Stimulated activated CD4-positive, alpha-beta T cell treated with anti-CD3 and anti-CD28 coated beads, Interleukin-15, amount 100 ng/mL, for 1 hour (primary cell): Measurements from ENCODE around the gene MARCHF9.
"Not testable (repeated sequence)": the region's sequence is repeated elsewhere in the genome, so short reads cannot be mapped to it uniquely, and the experiment has no call there.

Experiments used
- DNase-seq, 2 donors: peaks; one replicate each; pipeline ENCODE4 v3.0.0-alpha.2; 2020; ENCODE audit warnings: low read depth in 1 of 2, low spot score in 1 of 2

The MARCHF9 gene, protein sequence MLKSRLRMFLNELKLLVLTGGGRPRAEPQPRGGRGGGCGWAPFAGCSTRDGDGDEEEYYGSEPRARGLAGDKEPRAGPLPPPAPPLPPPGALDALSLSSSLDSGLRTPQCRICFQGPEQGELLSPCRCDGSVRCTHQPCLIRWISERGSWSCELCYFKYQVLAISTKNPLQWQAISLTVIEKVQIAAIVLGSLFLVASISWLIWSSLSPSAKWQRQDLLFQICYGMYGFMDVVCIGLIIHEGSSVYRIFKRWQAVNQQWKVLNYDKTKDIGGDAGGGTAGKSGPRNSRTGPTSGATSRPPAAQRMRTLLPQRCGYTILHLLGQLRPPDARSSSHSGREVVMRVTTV

DNA sequence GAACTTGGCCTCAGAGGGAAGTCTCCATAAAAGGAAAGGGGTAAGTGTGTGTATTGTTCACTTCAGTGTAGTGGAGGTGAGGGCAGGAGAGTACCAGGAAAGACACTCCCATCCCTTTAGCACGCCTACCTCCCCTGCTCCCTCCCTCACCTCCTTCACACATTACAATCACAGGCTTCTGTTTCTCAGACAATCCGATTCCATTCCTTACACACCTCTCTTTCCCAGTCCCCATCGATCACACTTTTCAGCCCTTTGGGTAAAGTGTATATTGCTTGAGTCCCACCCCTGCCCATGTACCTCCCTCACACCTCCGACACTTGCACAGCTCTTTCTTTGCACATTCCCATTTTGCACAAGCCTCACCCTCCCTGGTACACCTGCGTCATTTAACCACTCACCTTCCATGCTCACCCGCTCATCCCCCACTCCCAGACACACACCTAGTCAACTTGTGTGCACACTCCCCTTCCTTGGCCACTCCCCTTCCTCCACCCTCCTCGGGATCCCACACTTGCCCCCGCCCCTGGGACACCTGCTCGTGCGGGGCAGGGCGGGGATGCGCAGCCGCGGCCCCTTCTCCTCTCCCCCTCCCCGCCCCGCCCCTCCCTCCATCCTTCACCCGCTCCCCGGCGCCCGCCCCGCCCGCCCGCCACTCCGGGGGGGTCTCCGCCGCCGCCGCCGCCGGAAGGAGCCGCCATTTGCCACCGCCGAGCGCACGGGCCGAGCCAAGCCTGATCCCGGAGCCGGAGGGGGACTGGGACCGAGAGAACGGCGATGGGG is at the start of gene MARCHF9:
Gene MARCHF9 (plus strand): TSS at position 693 of the 783 bp plus-strand sequence. CDS start 426 bp downstream, outside the sequence.
- DNase-seq: peak; percentile 62 to 67

DNA sequence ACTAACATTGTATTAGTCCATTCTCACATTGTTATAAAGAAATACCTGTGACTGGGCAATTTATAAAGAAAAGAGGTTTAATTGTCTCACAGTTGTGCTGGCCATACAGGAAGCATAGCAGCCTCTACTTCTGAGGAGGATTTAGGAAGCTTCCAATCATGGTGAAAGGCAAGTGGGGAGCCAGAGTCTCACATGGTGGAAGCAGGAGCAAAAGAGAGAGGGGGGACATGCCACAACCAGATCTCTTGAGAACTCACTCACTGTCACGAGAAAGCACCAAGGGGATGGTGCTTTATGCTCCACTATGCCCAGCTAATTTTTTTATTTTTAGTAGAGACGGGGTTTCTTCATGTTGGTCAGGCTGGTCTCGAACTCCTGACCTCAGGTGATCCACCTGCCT is 47.7 kb upstream of the MARCHF9 start:
- DNase-seq: no peak

DNA sequence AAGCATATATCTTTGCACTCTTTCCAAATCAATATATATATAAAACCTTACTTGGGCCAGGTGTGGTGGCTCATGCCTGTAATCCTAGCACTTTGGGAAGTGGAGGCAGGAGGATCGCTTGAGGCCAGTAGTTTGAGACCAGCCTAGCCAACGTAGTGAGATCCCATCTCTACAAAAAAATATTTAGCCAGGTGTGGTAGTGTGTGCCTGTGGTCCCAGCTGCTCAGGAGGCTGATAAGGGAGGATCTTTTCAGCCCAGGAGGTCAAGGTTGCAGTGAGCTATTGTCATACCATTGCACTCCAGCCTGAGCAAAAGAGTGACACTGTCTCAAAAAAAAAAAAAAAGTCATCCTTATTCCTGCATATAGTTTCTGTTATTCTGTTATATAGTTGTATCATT is 46.6 kb upstream of the MARCHF9 start:
- DNase-seq: no peak

DNA sequence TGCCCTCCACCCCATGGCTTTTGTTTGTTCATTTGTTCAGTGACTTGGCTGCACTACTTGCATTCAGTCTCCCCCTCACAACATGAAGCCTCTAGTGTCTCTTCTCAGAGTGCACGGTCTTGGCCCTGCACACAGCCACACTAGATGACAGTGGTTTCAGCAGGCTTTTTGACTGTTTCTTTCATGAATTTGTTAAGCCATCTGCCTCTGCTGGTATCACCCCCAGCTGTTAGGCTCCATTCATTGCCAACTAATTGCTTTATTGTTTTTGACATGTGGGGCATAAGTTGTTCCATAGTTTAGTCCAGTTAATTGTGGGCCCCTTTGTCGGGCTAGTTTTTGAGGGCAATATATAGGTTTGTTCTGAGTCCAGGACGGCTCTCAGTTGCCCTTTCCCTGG is 42.2 kb upstream of the MARCHF9 start:
- no peak for DNase-seq

DNA sequence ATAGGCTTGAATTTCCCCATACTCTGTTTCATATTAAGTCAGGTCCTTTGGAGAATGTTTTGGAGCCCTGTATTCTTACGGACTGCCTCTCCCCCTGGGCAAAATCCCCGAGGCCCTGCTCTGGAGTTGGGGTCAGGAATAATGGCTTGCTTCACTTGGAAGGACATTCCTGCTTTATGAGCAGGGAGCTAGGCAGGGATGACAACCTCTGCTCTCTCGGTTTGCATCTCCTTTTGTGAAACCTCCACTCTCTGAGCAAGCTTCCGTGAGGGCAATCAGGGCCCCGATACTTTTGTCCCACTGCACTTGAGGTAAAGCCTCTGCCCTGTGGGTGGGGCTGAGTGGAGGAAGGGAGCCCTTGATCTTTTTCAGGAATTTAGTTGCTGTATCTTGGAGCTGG is 41.7 kb upstream of the MARCHF9 start:
- DNase-seq: no peak

DNA sequence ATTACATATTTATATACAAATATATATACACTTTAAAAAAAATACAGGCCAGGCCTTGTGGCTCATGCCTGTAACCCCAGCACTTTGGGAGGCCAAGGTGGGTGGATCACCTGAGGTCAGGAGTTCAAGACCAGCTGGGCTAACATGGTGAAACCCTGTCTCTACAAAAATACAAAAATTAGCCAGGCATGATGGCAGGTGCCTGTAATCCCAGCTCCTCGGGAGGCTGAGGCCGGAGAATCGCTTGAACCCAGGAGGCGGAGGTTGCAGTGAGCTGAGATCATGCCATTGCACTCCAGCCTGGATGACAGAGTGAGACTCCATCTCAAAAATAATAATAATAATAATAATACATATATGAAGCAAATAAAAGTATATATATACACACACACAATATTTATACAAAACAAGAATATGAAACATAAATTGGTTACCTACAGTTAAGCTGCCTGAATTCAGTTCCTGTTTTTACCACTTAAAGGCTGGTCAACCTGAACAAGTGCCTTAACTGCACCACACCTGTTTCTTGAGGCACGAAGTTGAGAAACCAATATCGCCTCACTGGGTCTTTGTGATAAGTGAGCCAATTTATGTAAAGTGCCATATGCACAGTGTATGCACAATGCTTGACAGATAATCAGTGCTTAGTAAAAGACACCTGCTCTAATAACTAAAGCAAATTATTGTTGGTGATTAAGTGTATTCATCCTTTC is 39.7 kb upstream of the MARCHF9 start:
- not testable (repeated sequence) for DNase-seq

DNA sequence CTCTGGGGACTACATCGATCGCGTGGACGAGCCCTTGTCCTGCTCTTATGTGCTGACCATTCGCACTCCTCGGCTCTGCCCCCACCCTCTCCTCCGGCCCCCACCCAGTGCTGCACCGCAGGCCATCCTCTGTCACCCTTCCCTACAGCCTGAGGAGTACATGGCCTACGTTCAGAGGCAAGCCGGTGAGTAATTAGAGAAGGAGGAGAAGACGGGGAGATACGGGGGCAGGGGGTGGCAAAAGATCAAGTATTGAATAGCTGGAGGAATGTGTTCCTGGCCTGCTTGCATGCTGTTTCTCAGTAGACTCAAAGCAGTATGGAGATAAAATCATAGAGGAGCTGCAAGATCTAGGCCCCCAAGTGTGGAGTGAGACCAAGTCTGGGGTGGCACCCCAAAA is 39.1 kb upstream of the MARCHF9 start:
- DNase-seq: no peak

DNA sequence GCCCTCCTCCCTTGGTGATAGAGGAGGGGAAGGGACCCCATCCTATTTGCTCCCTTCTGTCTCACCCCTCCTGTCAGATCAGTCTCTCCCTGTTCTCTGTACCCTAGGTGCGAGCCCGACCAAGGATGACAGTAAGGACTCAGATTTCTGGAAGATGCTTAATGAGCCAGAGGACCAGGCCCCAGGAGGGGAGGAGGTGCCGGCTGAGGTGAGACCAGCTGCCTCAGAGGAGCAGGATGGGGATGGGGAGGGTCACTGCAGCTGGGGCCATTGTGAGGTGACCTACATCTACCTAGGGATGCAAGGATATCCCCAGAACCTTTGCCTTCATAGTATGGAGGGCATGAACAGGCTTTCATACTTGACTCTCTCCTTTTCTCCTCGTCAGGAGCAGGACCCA is 38.6 kb upstream of the MARCHF9 start:
- no peak for DNase-seq

DNA sequence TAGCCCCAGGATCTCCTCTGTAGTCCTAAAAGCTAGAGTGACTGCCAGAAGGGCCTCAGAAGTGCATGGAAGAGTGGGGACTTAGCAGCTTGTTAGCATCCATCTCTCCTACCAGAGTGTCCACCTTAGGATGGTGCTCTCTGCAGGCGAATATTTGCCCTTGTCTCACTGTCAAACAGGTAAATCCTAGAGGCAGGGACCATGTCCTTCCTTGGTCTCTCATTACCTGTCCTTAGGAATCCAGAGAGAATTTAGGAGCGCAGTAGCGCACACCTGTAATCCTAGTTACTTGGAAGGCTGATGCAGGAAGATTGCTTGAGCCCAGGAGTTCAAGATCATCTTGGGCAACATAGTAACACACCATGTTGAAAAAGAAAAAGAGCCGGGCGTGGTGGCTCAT is 37.8 kb upstream of the MARCHF9 start:
- DNase-seq: no peak

DNA sequence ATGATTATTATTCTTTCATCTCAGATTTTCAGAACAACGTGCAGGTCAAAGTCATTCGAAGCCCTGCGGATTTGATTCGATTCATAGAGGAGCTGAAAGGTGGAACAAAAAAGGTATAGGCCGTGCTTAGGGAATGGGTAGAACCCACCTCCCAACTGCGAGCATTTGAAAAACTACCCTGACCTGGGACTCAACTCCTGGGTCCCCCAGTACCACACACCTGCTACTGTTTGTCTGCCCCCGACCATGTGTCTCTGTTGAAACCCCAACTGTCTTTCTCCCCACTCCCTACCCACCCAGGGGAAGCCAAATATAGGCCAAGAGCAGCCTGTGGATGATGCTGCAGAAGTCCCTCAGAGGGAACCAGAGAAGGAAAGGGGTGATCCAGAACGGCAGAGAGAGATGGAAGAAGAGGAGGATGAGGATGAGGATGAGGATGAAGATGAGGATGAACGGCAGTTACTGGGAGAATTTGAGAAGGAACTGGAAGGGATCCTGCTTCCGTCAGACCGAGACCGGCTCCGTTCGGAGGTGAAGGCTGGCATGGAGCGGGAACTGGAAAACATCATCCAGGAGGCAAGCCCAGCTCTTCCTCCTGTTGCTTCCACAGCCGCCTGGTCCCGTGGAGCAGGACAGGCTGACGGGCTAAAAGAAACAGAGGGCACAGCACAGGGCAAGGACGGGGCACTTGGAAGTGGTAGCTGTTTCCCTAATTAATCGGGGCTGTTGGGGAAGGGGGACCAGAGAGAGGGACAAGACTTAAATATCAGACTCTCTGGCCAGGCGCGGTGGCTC is 36.9 kb upstream of the MARCHF9 start:
- DNase-seq: no peak

DNA sequence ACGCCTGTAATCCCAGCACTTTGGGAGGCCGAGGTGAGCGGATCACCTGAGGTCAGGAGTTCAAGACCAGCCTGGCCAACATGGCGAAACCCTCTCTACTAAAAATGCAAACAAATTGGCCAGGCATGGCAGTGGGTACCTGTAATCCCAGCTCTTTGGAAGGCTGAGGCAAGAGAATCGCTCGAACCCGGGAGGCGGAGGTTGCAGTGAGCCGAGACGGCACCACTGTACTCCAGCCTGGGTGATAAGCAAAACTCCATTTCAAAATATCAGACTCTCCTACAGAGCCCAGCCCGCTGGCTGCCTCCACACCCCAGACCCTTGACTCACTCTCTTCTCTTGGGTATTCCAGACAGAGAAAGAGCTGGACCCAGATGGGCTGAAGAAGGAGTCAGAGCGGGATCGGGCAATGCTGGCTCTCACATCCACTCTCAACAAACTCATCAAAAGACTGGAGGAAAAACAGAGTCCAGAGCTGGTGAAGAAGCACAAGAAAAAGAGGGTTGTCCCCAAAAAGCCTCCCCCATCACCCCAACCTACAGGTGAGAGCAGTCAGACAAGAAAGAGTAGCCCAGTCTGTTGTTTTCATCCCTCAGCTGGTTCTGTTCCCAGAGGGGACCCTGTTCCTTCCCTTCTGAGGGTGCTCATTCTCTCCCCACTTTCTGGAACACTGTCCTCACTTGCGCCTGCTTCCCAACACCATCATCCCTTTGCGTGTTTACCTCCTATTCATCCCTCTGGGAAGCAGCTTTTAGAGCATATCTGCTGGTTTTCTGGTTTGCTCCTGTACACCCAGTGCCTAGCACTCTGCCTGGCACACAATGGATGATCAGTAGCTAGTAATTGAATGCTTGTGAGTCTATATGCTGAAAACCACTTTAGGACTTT is 36.0 kb upstream of the MARCHF9 start:
- DNase-seq: no peak

DNA sequence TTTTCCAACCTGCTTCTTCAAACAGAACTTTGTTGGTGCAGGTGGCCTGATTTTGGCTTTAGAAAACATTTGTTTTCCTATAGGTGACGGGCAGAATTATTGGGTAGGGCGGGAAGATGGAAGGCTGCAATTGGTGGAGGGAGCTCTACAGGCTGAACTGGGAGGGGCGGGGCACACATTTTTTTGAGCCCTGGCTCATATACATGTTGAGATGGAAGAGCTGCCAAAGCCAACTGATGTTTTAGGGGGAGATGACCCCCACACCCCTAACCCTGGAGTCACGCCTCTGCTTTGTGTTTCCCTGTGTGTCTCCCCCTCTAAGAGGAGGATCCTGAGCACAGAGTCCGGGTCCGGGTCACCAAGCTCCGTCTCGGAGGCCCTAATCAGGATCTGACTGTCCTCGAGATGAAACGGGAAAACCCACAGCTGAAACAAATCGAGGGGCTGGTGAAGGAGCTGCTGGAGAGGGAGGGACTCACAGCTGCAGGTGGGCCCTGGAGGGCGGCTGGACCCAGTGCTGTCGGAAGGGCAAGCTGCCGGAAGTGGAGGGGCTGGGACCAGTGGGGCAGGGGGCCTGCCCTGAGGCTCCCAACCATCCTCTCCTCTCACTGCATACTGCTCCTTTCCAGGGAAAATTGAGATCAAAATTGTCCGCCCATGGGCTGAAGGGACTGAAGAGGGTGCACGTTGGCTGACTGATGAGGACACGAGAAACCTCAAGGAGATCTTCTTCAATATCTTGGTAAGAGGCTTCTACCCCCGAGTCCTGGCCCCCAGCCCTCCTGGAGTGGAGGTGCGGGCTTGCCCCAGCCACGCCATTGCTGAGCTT is 34.9 kb upstream of the MARCHF9 start:
- DNase-seq: no peak

DNA sequence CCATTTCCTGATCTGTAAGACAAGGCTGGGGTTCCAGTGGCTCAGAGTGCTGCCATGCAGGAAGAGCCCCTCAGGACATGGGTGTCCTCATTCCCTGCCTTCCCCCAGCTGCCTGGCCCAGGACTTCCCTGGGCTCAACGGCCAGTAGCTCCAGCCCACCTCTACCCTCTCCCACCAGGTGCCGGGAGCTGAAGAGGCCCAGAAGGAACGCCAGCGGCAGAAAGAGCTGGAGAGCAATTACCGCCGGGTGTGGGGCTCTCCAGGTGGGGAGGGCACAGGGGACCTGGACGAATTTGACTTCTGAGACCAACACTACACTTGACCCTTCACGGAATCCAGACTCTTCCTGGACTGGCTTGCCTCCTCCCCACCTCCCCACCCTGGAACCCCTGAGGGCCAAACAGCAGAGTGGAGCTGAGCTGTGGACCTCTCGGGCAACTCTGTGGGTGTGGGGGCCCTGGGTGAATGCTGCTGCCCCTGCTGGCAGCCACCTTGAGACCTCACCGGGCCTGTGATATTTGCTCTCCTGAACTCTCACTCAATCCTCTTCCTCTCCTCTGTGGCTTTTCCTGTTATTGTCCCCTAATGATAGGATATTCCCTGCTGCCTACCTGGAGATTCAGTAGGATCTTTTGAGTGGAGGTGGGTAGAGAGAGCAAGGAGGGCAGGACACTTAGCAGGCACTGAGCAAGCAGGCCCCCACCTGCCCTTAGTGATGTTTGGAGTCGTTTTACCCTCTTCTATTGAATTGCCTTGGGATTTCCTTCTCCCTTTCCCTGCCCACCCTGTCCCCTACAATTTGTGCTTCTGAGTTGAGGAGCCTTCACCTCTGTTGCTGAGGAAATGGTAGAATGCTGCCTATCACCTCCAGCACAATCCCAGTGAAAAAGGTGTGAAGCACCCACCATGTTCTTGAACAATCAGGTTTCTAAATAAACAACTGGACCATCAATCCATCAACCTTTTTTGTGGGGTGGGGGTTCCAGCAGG is 34.0 kb upstream of the MARCHF9 start:
- DNase-seq: no peak

DNA sequence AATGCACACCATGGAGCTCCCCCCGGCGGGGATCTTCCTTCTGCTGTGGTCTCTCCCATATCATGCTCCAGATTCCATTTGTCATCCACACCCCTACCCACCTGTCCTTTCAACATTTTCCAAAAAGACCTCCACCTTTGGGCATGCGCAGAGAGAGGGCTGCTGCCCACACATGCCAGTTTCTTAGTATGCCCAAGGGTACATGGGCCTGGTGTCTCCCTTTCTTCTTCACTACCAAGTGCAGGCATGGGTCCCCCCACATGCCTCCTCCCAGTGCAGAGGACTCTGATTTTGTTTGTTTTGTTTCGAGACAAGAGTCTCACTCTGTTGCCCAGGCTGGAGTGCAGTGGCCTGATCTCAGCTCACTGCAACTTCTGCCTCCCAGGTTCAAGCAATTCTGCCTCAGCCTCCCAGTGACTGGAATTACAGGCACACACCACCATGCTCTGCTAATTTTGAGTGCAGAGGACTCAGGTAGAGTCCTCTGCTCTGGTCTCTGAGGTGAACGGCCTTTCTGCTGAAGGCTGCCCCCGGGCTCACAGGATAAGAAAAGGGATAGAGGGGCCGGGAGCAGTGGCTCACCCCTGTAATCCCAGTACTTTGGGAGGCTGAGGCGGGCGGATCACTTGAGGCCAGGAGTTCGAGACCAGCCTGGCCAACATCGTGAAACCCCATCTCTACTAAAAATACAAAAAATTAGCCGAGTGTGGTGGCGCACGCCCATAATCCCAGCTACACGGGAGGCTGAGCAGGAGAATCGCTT is 32.9 kb upstream of the MARCHF9 start:
- not testable (repeated sequence) for DNase-seq

DNA sequence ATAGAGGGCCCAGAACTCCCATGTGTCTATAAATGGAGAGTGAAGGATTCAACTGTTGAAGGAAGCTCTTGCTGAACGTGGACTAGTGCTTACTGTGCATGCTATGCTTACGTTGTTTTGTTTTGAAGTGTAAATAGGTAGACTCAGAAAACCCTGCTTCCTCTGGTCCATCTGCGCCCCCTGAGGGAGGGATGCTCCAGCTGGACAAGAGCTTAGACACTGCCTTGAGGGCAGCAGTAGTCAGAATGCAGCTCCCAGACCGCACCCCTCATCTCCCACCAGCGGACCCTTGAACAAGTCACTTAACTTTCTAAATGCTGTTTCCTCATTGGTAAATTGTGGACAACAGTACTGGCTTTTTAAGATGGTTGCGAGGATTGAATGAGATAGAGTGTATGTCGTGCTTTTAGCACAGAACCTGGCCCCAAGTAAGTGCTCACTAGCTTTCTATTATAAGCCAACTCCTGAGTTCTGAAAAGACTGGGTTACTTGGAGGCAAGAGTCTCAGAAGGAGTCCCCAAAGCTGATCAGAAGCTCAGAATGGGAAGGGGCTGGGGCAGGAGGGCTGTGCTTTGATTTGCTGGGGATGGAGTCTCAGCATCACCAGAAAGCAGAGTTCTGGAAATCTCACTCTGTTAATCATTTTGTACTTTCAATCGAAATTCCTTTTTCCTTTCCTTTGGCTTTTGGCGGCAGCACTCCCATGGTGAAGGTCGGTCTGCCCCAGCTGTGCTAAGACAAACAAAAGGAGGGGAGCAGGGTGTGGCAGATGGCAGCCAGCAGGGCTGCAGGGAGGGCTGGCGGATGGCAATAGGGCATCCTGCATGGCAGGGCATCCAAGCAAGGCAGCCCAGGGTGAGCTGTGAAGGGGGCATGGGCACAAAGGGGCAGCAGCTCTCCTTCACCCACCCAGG is 31.9 kb upstream of the MARCHF9 start:
- DNase-seq: no peak

DNA sequence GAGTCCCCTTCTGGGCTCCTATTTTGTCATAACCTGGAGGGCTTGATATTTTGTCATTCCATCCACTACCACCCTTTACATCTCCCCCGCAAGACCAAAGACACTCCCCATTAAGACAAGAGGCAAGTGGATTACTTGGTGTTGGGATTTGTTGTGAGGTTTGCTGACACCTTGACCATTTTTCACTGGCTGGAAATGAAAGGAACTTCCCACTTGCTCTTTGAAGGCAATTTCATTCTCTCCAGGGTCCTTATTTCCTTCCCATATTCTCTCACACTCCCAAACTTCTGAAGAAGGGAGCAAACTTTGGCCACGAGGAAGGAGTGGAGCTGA is 31.3 kb upstream of the MARCHF9 start:
- no peak for DNase-seq
